ENCODE results near the gene TSC2.
"Not testable (repeated sequence)": the region's sequence is repeated elsewhere in the genome, so short reads cannot be mapped to it uniquely, and the experiment has no call there.

Gene TSC2

GRCh38 chr16:2107791-2108125 is 60.0 kb downstream of the TSC2 start:
- DNase-seq: not testable (repeated sequence)

DNA sequence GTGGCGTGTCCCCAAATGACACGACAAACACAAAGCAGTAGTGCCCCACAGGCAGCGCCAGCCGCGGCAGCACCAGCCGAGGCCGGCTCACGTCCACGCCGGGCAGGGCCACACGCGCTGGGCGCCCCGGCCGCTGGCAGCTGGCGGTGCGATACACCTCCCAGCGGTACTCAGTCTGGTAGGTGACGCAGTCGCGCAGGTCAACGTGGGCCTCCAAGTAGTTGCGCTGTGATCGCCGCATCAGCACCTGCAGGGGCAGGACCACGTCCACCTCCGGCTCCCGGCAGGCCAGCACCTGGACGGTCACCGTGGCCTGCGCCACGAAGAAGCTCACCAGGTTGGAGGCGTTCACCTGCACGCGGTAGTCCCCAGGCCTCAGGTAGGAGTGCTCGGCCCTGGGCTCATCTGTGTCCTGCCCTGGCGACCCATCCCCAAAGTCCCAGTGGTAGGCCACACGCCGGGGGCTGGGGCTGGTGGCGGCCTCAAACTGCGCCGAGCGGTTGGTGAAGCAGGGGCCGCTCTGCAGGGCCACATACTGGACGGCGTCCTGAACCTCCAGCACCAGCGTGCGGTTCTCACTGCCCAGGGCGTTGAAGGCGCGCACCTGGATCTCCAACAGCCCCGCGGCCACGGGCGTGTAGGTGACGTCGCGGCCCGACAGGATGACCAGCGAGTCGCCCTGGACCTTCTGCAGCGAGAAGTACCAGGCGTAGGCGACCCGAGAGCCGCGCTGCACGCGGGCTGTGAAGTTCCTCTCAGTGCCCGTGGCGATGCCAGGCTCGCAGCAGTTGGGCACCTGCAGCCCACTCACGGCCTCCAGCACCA is 60.9 kb downstream of the TSC2 start:
- DNase-seq: not testable (repeated sequence)

- not testable (repeated sequence) for DNase-seq
Measured at GRCh38 chr16:2109271-2109580, 61.4 kb downstream of the TSC2 start.

- not testable (repeated sequence) for DNase-seq
Measured at GRCh38 chr16:2109872-2110271, 62.1 kb downstream of the TSC2 start.

- DNase-seq: not testable (repeated sequence)
Measured at GRCh38 chr16:2110332-2111008, 62.7 kb downstream of the TSC2 start.

DNA sequence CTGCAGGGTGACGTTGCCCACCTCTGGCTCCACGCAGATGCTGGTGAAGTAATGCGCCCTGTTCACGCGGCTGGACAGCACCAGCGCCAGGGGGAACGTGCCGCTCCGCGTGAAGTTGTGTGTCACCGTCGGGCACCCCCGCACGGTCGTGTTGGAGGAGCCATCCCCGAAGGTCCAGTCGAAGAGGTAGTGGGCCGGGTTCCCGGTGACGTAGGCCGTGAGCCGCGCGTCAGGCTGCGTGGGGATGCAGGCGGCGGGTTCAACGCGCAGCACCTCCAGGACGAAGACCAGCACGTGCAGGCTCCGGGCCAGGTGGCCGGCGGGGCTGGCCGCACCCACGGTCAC is 63.2 kb downstream of the TSC2 start:
- DNase-seq: not testable (repeated sequence)

- DNase-seq: not testable (repeated sequence)
Measured at GRCh38 chr16:2111412-2112335, 63.9 kb downstream of the TSC2 start.

DNA sequence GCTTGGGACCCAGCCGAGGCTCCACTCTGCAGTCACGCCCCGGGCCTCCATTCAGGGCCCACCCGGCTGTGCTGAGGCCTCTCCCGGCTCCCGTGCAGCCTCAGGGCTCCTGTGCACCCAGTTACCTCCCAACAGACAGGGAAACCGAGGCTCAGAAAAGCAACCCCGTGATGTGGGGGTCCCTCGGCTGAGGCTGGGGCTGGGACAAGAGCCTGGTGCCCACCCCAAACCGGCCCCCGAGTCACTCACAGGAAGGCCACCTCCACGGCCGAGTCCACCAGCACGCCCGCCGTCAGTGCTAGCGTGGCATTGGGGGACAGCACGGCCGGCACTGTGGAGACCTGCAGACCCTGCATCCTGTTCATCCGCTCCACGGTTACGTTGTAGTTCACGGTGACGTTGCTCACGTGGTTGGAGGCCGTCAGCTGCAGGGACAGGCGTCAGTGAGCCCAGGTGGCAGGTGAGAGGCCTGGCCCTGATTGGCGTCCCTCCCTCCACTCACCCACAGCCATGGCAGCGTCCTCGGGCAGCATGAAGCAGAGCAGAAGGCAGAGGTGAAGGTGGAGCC is 64.8 kb downstream of the TSC2 start:
- DNase-seq: not testable (repeated sequence)

DNA sequence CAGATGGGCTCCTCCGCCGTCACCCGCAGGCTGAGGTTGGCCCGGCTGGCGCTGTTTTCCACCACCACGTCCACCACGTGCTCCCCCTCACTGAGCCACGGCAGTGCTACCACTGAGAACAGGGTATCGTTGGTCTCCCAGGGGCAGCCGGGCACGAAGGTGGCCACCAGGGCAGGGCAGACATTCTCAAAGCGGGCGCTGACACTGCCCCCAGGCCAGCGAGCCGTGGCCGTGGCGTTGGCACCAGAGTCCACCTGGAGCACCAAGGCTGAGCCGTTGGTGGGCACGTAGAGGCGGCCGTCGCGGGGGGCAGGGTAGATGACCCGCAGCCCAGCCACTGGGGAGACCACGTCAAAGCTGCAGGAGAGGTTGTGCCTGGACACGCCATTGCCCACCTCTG is 66.4 kb downstream of the TSC2 start:
- not testable (repeated sequence) for DNase-seq

DNA sequence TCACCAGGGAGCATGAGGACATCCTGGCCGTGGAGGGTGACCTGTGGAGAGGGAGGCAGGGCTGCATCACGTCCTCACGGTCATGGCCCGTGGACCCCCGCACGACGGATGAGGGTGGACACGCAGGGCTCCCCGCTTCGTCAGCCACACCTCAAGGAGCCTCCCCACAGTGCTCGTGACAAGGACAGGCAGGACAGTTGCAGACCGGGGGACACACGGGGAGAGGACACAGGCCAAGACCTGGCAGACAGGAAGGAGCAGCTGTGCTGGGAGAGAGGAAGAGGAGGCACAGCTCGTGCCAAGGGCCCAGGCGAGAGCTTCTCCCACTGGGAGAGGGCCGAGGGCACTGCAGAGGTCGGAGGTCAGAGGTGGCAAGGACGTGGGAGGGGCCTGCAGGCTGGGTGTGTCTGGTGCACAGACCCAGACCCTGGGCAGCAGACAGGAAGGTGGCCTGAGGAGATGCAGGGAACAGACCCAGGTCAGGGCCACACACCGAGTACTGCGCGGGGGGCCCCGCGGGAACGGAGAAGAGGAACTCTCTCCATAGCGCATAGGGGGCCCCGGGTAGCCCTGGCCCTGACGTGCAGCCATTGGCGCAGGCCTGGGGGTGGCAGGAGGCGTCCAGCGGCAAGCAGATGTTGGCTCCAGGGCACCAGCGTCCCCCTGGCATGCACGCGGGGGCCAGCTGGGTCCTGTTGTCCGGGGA is 67.3 kb downstream of the TSC2 start:
- DNase-seq: not testable (repeated sequence)

DNA sequence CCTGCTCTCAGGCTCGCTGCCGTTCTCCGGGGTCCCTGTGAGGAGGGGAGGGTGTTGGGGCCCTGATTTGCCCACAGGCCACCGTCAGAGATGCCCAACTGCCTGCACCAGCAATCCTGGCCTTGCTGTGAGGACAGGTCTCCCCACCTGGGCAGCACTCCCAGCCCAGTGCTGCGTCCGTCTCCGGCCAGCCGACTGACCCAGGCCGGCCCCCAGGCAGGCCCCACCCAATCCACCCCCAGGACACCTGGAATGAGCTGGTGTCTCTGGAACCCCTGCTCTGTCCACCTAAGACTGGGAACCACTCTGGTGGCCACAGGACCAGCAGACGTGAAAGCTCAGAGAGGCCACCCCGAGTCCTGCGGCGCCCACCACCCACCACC is 67.8 kb downstream of the TSC2 start:
- DNase-seq: no peak

GRCh38 chr16:2116428-2116827 is 68.6 kb downstream of the TSC2 start:
- DNase-seq: not testable (repeated sequence)

DNA sequence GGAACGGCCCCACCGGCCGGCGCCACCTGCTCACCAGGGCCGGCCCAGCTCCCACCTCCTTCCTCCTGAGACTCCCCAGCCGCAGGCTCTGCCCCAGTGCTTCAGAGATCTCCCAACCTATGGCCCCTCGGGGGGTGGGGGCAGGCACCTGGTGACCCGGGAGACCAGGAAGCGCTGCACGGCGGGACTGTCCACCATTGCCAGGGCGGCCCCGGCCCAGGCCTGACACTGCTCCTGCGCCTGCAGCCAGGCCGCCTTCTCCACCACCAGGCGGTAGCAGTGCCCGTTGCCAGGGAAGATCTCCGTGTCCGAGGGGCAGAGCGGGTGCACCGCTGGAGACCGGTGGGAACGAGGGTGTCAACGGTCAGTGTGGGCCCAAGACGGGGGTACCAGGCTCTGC is 69.6 kb downstream of the TSC2 start:
- not testable (repeated sequence) for DNase-seq

DNA sequence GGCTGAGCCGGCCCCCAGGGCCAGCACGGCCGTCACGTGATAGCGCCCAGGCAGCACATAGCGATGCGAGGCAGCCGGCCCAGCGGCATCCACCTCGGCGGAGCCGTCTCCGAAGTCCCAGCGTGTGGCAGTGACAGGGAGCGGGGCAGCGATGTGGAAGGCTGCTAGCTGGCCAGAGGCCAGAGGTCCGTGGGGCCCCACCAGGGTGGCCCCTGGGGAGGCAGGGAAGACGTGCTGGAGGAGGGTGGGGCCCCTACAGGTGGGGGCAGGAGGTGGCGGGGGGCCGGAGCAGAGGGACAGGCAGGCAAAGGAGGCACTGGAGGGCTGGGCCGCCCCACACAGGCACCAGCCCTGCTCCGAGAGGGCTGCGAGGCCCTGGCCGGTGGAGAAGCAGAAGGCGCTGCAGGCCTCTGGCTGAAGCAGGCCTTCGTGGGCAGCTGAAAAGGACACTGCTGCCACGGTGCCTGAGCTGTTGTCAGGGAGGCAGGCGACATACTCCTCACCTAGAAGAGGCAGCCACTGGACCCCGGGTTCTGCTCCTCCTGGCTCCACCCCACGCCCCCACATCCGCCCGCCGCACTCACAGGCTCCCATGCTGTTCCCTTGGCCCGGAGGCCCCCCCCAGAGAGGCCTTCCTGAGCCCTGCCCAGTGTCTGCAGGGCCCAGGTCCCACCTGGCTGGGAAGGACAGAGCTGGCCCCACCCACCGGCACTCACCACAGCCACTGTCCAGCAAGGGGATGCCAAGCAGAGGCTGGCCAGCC is 70.4 kb downstream of the TSC2 start:
- DNase-seq: not testable (repeated sequence)

- peak; percentile 37 for DNase-seq
Measured at GRCh38 chr16:2121325-2121724, 73.5 kb downstream of the TSC2 start.

DNA sequence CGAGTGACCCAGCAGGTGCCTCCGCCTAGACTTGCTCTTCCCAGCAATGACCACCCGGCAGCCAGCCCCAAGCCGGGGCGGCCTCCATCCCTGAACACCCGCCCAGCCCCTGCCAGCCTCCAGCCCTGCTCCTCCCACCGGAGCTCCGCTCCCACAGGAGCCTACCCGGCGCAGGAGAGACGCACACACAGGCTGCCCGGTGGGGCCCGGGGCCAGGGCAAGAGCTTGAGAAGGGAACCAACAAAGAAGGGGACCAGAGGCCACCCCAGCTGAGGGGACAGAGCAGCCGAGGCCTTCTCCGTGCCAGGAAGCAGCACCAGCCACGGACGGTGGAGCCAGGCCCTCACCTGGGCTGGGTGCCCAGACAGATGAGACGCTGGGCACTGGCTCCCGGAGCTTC is 74.1 kb downstream of the TSC2 start:
- no peak for DNase-seq

DNA sequence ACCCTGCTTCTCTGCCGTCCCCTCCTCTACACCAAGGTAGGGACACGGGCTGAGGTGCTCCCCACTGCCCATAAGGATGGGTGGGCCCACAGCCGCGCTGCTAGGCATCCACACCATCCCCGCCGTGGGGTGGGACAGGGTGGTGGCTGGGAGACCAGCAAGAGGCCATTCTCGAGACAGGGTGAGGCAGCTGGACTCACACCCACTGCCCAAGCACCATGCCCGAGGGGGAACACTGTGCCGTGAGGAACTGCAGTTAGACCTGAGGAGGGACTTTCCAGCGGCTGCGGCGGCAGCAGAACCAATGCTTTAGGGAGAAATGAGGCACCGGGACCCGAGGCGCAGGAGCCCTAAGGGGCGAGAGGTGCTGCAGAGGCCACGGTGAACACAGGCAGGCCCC is 74.6 kb downstream of the TSC2 start:
- DNase-seq: no peak

GRCh38 chr16:2122934-2123683 is 75.3 kb downstream of the TSC2 start:
- not testable (repeated sequence) for DNase-seq

- DNase-seq: not testable (repeated sequence)
Measured at GRCh38 chr16:2123706-2124376, 76.1 kb downstream of the TSC2 start.

DNA sequence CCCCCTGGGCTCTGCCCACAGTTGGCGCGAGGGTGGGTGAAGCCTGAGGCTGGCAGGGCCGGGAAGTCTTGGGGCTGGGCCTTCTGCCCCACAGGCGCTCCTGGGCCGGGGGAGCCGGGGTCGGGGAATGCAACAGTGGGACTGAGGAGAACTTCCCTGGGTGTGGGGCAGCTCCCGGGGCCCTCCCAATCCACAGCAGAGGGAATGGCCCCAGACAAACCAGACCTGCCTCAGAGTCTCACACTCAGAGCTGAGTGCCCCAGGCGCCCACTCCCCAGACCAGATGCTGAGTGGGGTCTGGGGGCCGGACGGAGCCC is 76.5 kb downstream of the TSC2 start:
- not testable (repeated sequence) for DNase-seq
